ENCODE results near the gene TLX2.

The TLX2 gene

DNA sequence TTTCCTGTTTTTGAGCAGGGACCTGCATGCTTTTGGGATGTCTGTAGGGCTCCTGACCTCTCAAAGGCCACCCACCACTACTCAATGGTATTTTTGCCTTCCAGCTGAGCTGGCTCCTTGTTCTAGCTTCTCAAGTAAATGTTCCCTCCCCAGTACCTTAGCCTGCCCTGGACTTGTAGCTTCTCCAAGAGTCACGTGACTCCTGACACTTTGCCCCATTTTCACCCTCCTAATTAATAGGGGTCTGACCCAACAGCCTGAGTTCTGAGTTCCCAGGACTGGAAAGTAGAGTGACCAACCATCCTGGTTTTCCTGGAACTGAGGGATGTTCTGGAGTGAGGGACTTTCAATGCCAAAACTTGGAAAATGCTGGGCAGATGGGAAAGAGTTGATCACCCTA lies 18.8 kb upstream of the TLX2 start:
- DNase-seq (ENCODE audit: insufficient read length, low spot score) = no peak
- no peak for FAIRE-seq

DNA sequence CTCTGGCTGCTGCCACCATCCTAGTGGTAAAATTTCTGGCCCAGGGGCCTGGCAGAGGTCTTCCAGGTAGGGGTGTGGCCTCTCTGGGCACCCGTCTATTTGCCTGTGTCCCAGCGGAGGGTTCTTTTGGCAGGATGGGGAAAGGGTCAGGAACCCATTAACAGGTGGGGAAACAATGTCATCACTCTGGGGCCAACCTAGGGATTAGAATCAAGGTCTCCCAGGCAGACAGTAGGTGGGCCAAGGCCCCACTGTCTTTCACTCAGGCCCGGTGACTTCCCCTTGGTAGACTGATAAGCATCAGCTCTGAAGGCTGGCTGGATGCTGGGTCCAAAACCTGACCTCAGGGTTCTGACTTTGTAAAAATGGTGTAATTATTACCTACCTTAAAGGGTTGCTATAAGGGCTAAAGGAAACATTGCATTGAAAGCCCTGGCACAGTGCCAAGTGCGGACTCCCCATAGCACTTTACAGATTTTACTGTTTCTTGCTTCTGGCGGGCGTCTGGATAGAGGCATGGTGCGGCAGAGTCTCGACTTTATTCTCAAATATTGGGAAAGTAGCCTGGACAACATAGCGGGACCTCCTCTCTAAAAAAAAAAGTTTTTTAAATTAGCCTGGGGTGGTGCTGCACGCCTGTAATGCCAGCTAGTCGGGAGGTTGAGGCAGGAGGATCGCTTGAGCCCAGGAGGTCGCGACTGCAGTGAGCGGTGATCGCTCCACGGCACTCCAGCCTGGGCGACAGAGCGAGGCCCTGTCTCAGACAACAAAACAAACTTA lies 17.1 kb upstream of the TLX2 start:
- DNase-seq (ENCODE audit: insufficient read length, low spot score) = no peak
- FAIRE-seq = no peak

DNA sequence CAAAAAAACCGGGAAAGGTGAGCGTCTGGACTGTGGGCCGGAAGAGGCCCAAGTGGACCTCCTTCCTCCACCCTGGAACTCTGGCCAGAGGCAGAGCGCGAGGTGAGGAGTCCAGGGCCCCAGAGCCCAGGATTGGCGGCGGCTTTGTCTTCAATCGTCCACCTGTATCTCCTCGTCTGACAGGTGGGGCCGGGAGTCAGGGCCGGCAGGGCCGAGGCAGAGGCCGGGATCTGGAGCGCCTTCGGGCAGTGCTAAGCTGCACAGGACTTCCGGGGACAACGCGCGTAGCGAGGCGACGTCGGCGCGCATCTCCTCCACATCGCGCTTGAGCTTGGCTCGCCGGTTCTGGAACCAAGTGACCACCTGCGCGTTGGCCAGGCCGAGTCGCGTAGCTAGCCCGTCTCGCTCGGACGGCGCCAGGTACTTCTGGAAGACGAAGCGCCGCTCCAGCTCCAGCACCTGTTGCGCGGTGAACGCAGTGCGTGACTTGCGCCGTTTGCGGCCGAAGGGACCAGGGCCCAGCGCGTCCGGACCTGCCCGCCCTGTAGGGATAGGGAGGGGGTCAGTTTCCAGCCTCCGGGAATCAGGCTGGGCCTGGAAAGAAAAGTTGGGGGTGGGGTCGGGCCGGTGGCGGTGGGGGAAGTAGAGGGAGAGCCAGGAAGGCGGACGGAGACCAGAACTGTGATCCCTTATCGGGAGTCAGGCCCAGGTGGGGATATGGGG lies 16.3 kb upstream of the TLX2 start:
- FAIRE-seq = no peak
- no peak for DNase-seq (ENCODE audit: insufficient read length, low spot score)

DNA sequence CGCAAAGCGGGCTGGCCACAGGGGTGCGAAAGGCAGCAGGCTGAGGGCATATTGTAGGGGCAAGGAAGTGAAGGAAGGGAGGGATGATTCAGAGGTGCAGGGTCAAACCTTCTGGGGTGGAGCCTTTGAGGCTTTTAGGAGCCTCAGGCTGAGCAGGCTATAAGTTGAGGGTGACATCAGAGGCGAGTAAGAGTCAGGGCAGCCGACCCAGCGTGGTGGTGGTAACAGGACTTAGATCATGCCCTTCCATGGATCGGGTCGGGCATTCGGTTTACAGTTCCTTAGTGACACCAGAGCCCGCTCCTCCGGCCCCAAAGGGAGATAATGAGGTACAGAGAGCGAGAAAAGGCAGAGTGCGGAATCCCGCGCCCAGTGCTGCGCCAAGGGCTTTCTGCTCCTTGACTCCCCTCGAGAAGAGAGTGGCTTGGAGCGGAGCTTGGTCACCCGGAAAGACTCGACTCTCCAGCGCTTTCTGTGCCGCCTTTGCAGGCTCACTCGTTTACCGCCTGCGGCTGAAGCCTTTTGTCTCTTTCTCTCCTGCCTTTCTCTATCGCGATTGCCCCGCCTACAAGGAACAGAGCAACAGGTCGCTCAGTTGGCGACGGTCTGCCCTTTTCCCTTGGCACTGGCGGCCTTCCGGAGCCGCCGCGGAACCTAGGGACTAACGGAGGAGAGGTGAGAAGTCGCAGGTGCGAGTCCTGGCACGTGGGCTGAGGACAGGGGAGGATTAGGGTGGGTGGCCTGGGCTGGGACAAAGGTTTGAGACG lies 15.6 kb upstream of the TLX2 start:
- FAIRE-seq (no peak), DNase-seq (ENCODE audit: insufficient read length, low spot score) (no peak)

DNA sequence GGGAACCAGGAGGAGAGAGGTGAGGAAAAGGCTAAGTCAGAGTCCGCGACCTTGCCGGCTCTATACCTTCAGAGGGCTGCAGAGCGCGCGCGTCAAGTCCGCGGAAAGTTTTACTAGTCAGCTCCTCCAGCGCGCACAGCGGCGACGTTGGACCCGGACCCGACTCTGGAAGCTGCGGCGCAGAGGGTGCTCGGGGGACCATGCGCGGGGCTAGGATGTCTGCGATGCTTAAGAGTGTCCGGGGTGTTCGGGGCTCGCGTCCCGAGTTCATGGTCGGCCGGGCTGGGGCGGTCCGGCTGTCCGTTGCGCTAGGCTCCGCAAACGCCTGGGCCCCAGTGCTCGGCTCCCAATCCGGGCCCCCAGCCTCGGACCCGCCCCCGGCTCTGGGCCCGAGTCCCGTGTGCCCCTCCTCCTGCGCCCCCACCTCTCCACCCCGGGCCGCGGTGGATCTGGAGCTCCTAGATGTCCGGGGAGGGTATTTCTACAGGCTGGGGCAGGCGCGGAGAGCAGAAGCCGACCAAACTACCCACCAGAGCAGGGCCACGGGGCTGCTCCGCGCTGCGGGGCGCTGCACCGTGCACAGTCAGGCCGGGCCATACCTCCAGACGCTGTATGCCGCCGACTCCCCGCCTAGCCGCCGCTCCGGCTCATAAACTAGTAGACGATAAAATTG lies 14.8 kb upstream of the TLX2 start, which contains the start of gene LBX2:
LBX2 (minus strand) TSS at position 337 of the 673 bp plus-strand sequence; CDS start at position 271, 66 bp downstream.
- no peak for DNase-seq (ENCODE audit: insufficient read length, low spot score)
- no peak for FAIRE-seq

DNA sequence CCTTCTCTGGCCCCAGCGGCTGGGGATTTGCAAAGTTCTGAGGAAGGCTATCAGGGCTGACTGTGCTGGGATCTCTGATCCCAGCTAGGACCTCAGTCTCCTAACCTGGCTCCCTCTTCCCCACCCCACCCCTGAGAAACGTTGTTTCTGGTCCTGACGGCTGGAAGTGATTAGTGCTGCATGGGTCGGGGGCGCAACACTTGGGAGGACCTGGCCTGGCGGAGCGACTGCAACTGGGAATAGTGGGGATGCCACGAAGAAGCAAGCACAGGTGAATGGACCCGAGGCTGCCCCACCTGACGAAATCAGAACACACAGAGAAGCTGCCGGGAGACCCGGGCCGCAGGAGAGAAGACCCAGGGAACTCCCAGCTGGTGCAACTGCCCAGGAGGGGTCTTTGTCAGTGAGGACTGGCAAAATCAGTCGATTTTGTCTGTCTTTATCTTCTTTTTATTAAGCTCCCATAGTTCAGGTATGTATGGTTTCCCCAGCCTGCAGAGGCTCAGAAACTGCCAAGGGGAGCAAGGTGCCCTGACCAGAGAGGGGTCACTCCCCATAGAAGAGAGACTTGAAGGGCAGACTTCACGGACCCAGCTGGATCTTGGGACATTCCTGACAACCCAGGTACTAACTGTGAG lies 14.2 kb upstream of the TLX2 start:
- no peak for DNase-seq (ENCODE audit: insufficient read length, low spot score)
- FAIRE-seq = no peak

DNA sequence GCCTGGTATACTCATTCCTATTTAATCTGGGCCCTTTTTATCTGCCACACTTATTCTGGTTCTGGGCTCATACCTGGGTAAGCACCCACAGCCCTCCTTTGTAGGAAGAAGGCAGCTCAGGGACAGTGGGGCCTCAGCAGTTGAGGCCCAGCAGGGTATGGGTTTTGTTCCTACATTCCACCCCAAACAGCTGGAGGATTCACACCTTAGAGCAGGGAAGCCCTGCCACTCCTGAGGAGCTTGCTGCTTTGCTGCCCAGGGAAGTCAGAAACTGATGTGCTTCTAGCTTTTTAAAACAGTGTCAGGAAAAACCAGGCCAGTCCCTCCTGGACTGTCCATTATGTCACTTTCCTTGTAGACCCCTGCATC lies 13.7 kb upstream of the TLX2 start:
- no peak for DNase-seq (ENCODE audit: insufficient read length, low spot score)
- no peak for FAIRE-seq

DNA sequence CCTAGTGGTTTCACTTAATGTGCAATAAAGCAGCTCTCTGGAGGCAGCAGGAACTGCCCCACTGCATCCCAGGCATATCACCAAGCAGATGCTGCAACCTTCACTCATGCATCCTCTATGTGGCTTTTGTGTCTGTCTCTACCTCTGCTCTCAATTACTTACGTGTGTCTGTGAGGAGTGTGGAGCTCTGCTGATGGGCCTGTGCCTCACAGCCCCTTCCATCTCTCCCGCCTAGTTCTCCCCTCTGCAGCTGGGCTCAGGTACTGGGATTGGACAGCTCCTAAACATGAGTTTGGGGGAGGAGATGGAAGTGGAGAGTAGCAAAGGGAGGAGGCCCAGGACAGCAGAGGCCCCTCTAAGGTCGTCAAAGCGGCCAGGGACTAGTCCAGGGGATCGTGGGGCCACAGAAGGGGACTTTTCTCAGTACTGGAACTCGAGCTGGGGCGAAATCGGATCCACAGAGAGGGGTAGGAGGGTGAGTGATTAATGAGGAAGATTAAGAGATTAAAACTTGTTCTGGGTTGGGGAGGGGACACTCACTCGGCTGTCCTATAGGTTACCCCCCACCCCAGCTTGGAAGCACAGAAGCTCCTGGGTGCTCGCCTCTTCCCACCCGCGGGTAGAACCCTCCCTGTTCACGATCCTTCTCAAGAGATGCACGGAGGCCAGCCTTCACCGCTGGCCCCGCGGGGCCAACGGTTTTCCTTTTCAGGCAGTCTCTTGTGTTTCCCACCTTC lies 12.7 kb upstream of the TLX2 start:
- DNase-seq (ENCODE audit: insufficient read length, low spot score) (no peak), FAIRE-seq (no peak)

DNA sequence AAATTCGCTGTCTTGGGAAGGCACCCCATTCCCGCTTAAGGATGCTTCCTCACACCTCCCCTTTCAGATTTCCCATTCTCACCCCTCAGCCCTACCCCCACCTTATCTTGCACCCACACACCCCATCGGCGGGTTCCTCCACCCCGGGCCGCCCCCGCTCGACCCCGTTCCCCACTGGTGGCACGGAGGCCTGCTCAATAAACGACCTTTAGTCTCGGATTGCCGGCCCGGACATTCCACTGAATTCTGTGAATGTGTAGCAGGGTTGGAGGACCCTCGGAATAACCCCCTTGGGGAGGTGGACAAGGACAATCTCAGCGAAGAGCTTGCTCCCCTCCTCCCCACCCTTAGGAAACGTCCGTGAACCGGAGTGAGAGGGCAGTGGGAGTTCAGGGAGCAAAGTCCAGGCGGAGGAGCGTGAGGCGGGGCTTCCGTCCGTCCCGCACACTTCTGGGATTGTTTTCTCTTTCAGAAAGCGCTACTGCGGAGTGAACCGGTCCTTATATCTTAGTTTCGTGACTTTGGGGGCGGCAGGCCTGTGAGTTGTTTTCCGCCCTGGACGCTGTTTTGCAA lies 12.0 kb upstream of the TLX2 start:
- DNase-seq (ENCODE audit: insufficient read length, low spot score) (no peak), FAIRE-seq (no peak)

DNA sequence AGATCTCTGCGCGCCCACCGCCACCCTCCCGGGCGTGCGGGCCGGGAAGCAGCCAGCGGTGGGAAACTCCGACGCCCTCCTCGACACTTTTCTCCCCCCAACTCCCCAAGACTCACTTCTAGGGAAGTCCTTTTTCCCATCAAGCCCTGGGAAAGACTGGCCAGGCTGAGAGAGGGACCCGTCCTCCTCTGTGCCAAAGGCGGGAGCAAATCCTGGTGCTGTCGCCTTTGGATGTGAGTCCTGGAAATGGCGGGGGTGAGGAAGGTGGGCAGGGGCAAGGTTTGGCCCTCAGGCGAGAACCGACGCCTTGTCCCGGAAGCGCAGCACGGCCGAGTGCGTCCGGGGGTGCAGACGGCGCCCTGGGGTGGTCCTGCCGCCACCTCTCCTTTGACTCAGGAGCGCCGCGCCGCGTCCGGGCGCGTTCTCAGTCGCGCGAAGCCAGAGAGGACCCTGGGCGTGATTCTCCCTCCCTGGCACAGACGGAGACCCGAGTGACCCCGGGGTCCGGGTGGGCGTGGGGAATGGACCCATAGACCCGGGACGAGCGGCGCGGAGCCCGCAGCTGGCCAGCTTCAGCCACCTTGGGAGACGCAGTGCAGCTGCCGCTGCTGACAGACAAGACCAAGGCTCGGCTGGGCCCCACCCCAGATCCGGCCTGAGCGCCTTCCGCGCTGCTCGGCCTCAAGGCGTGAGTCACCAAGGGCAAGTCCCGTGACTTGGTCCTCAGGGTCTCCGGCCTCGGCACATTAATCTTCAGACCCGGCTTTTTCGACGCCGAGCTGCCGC lies 11.3 kb upstream of the TLX2 start:
- FAIRE-seq = peak; percentile 36
- DNase-seq (ENCODE audit: insufficient read length, low spot score) = peak; percentile 93

DNA sequence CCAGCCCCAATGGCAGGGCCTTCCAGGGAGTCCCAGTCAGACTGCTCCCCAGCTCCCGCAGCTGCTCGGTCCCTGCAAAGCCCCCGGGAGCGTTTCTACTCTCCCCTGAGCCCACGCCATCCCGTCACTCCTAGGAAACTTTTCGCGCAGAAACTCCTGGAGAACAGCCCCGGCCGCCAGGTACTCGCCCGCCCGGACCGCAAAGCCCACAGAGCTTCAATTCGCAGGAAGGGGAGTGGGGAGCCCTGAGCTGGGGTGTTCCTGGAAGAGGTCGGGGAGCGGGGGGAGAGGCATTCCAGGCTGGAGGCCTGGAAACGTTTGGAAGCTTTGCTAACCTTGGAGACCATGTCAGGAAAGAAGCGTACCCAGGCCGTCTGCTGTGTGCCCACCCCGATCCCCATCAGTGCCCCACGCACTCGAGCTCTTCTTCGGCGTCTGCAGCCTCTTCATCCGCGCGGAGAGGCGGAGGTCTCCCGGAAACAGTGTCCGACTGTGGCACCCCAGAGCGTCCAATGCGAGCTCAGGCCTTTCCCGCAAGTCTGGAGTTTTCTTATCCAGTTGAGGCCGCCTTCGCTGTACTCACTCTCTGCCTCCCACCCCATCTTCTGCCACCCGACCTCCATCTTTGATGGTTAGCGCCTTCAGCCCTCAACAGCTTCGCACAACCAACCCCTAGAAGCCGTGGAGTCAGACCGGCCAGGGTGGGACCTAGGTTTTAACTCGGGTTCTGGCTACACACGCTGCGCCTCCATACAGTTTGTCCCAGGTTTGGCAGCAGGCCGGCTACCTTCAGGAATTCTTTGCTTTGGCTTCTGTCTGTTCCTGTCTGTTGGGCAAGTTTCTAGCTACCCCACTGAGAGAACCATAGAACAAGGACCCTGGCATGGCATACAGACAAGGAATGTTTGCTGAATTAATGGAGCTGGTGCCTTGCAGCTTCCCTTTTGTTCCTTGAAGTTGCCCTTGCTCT lies 10.5 kb upstream of the TLX2 start:
- FAIRE-seq (no peak), DNase-seq (ENCODE audit: insufficient read length, low spot score) (no peak)

DNA sequence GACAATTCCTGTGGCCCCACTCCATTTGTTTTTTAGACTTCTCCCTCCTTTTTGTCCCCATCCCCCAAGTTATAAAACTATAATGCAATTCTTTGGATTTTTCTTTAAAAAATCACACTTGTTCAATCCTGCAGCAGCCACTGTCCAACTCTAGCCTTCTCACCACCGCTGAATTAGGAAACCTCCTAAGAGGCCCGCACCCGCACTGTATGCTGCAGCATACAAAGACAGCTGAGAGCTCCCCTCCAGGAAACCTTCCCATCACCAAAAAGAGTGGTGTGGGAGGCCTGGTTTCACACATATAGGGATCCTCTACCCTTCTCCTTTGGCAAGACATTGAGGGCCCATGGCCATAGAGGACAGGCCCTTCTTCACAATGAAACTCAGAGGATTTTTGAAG lies 9.7 kb upstream of the TLX2 start:
- no peak for FAIRE-seq
- DNase-seq (ENCODE audit: insufficient read length, low spot score) = no peak

DNA sequence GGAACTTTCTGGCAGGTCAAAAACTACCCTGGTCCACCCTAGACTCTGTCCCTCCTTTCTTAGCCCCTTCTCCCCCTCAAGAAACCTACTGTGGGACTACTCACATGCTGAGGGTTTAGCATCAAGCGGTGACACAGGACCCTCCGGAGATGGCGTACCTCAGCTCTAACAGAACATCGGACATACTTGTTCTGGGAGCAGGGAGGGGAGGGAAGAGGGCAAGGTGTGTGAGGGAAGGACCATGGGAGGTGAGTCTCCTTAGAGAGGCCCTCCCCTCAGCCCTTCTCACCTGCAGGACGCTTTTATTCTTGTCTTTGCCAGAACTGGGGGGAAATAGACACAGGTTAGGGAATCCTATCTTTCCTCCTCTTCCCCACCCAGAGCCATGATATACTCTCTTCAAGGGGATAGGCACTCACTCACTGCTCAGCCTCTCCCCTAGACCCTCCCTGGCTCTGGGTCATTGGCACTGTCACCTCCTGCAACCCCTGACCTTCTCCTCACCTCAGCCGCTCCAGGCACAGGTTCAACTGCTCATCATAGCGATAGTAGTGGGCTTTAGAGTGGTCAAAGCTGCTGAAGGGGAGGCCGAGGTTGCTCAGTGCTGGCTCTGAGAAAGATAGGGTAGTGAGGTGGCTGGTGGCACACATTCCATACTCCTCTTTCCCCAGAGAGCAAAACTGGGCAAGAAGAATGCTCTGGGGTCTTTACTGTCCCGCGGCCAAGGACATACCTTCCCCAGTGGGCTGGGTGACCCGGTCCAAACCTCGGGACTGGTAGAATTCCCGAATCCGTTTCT lies 8.6 kb upstream of the TLX2 start:
- FAIRE-seq = no peak
- DNase-seq (ENCODE audit: insufficient read length, low spot score) = no peak

DNA sequence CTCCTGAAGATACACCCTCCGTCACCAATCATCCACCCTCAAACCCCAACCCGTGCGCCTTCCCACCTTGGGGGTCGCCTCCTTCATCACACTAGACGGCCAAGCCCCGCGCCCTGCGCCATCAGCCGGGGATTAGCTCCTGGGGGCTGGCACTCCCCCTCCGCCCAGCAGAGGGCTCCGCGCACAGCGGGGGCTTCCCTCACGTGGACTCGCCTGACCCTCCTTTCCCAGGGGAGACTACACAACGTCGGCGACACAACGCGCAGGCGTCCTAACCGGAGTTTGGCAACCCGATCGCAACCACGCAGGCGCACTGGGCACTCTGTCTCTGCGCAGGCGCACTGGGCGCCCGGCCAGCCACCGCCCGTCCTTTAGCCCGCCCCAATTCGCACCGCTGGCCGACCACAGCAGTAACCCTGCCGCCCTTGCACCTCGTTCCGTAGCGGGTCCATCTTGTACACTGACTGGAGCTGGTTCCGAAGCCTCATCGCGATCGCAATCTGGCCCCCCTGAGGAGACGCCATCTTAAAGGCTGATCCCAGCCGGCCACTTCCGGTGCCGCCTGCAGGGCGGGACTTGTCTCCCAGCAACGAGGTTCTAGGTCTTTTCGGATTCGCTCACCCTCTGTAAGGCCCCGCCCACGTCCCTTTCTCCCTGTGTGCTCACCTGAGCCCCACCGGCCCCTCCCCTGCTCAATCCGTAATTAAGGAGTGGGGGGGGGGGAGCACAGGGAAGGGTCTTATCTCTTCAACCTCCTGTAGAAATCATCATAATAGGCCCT lies 6.9 kb upstream of the TLX2 start, which contains the start of gene PCGF1:
PCGF1 (minus strand) TSS at position 551 of the 781 bp plus-strand sequence; CDS start at position 524, 27 bp downstream.
- FAIRE-seq (peak; percentile 93), DNase-seq (ENCODE audit: insufficient read length, low spot score) (peak; percentile 98)

DNA sequence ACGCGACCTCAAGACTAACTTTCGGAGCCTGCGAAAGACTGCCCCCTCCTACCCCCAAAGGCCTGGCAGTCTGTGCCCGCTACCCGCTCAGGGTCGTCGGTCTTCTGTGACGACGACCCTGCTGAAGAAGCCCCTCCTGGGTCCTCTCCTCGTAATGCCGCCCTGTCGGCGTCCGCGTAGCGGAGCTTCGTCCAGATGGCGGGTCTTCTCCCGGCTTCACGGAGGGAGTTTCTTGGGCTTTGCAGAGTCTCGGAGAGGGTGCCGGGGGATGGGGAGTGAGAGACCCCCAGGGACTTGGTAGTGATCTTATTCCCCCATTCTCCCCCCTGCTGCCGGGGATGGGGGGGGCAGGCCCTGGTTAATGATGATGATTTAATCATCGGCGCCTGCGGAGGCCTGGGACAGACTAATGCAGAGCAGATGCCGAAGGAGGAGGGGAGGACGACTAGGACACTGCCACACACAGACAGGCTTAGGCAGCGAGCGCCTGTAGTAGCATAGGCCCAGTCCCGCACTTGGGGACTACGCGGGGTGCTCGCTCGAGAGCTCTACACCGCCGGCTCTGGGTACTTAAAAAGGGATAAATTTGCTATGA lies 6.2 kb upstream of the TLX2 start:
- DNase-seq (ENCODE audit: insufficient read length, low spot score) = no peak
- no peak for FAIRE-seq
